DMS79 treated with DMSO at 0.1 percent for 48 hours (cell line): Measurements from ENCODE around the gene FSTL5.
"Not testable (repeated sequence)": the region's sequence is repeated elsewhere in the genome, so short reads cannot be mapped to it uniquely, and the experiment has no call there.

Experiments
- DNase-seq: peaks from one replicate; lab custom pipeline; 2025; lab: John Stamatoyannopoulos, UW

The FSTL5 gene

DNA sequence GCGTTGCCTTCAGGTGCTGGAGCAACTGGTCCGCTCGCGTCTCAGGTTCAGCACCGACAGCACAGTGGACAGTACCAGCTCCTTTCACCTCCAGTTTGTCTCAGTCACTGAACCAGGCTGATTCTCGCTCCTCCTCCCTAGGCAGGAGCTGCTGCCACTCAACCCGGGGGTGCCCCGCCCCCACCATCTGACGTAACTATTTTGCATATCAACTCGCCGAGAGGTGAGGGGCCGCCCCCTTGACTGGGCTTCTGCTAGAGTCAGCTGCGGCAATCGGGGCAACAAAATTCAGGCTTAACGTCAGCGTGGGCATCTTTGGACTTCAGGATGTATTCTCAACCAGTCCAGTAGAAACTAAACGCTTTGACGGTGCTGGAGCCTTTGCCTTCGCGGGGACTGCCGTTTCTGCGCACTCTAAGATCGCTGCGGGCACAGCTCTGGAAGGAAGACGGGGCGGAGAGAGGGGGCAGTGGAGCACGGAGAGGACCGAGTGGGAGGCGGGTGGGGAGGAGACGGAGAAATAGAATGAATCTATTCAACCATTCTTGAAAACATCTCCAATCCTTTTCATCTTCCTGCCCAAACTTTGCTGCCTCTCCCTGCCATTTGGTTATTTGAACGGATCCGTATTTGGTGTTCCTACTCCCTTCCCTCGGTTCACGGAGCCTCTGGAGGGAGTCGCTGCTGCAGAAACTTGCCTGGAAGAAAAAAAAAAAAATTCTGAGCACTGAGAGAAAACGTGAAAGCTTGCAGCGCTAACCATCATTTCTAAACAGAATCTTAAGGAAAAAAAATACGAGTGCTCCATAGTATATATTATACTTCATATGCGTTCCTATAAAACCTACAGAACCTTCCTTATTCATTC lies at the start of gene FSTL5:
TSS of gene FSTL5 (minus strand) at position 109 of the 868 bp plus-strand sequence. CDS start 52,604 bp downstream, outside the sequence.
- DNase-seq: no peak

DNA sequence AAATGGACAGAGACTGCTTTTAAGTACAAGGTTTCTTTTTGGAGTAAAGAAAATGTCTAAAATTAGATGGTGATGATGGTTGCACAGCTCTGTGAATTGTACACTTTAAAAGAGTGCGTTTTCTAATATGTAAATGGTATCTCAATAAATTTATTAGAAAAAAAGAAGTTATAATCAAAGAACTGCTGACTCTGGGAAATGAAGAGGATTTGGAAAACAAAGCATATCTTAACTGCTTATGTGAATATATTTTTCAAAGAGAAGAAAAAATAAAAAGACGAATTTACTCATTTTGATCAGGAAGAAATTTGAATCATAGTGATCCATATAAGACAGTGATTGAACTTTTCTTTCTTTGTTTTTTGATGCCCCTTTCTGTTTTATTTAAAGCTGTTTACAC lies 45.9 kb upstream of the FSTL5 start:
- DNase-seq: no peak

DNA sequence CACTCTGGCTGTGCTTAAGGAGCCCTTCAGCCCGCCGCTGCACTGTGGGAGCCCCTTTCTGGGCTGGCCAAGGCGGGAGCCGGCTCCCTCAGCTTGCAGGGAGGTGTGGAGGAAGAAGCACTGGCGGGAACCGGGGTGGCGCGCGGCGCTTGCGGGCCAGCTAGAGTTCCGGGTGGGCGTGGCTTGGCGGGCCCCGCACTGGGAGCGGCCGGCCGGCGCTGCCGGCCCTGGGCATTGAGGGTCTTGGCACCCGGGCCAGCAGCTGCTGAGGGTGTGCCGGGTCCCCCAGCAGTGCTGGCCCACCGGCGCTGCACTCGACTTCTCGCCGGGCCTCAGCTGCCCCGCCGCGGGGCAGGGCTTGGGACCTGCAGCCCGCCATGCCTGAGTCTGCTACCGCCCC lies 39.7 kb upstream of the FSTL5 start:
- DNase-seq: not testable (repeated sequence)

DNA sequence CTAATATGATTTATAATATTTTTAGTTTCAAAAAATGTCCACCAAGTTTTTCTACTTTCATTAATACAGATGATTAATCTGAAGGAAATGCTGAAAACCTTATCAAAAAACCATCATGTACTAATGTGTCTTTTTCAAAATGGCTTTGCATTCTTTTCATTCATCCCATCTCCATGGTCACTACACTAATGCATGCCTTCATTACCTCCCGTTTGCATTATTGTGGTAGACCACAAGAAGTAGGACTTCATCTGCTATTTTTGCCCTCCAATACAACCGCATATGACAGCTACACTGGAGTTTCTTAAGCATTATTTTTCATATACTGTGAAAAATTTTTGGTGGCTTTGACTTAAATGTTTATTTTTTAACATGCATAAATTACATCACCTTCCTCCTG lies 37.9 kb upstream of the FSTL5 start:
- no peak for DNase-seq

DNA sequence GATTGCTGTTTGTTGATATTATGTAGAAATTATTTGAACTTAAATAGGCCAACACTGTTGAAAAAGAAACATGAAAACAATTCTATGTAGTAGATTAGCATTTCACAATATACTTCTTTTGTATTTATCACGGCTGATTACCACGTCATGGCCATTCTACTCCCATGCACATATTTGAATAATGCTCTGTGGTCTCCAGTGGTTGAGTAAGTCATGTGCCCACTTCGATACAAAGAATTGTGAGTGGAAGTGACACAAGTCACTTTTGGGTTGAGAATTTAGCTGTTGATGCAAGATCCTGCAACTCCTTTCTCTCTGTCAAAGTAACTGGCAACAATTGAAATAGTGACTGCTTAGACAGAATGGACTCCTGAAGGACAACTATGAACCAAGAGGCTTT lies 6.7 kb upstream of the FSTL5 start:
- DNase-seq: no peak

- DNase-seq: no peak
These were observed 1.2 kb upstream of the FSTL5 start for GRCh38 chr4:162164906-162165510.

- DNase-seq: no peak
These were observed 1.1 kb downstream of the FSTL5 start for GRCh38 chr4:162162672-162163071.

- no peak for DNase-seq
These were observed 6.6 kb downstream of the FSTL5 start for GRCh38 chr4:162157241-162157640.

GRCh38 chr4:162154862-162155540 lies 8.8 kb downstream of the FSTL5 start:
- no peak for DNase-seq

GRCh38 chr4:162151850-162152249 lies 11.9 kb downstream of the FSTL5 start:
- DNase-seq: no peak

GRCh38 chr4:162151386-162151785 lies 12.4 kb downstream of the FSTL5 start:
- no peak for DNase-seq

DNA sequence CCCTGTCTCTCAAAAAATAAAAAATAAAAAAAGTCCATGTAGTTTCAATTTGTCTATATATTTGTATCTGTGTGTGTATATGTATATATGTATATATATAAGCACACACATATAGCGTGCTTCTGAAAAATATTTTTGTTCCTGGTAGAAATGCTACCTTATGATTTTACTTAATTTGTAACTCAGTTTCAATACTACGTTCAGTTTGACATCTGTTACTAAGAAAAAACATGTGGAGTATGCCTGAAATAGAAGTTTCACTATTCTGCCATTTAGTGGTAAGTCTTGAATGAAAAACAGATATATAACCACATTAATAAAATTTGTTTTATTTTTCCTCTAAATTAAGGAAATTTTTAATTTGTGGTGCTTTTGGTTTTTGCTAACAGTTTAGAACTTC lies 14.2 kb downstream of the FSTL5 start:
- no peak for DNase-seq

- DNase-seq: no peak
These were observed 23.6 kb downstream of the FSTL5 start for GRCh38 chr4:162140051-162140683.

- no peak for DNase-seq
These were observed 24.4 kb downstream of the FSTL5 start for GRCh38 chr4:162139412-162139811.

GRCh38 chr4:162131256-162131655 lies 32.5 kb downstream of the FSTL5 start:
- DNase-seq: no peak

DNA sequence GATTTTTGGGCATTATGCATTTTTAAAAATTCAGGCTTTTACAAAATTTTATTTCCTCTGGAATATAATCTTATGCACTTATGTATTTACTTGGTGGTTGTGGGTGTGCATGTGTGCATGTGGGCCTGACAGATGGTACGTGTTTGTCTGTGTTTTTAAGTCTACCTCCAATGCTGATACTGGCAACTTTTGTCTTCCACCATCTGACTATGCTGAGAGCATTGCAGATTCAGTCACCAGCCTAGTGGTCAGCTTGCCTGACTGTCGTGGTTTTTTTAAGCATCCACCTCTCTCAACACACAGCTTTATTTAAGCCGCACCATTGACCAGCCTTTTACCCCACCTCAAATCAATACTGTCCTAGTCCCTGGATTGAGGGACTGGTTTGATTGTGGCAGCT lies 37.1 kb downstream of the FSTL5 start:
- no peak for DNase-seq

GRCh38 chr4:162117051-162117450 lies 46.7 kb downstream of the FSTL5 start:
- DNase-seq: no peak

DNA sequence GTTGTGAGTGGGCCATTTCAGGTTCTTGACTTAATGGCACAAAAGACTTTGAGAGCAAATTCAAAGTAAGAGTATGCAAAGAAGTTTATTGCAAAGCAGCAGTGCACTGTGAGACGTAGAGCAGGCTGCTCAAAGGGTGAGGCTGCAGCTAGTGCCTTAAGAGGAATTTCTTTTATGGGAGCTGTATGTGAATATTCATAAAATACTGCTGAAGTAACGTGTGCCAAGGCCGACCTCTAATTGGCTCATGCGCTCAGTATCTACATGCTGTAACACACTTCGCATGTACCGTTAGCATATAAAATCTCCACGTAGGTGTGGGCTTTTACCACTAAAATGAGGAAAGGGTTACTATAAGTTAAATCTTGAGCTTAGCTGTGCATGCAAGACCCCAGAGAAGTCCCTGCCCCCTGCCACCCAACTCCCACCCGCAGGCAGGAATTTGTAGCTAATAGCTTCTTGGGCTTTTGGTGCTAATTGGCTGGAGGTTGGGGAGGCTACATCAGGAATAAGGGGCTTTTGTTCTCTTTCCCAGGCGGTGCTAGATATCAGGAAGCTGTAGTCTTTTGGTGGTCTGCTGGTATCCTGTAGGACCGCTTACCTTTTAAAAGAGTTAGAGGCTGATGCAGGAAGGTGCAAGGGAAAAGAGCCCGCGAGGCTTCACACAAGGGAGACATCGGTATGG lies 47.6 kb downstream of the FSTL5 start:
- no peak for DNase-seq

DNA sequence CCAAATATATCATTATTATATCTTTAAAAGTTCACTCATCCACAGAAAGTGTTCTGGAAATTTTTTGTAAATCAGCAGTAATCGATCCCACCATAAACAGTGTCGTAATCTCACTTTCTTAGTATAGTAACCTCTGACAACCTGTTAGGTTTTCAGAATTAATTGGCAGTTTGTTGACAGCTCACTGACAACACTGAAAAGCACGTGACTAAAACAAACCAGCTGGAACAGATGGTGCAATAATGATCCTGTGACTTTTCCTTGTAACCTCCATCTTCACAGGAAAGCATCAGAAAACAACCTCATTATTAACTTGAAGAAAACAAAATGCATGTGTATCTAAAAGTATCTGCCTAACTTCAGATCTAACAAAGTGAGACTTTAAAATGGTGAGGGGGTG lies 48.5 kb downstream of the FSTL5 start:
- DNase-seq: no peak

DNA sequence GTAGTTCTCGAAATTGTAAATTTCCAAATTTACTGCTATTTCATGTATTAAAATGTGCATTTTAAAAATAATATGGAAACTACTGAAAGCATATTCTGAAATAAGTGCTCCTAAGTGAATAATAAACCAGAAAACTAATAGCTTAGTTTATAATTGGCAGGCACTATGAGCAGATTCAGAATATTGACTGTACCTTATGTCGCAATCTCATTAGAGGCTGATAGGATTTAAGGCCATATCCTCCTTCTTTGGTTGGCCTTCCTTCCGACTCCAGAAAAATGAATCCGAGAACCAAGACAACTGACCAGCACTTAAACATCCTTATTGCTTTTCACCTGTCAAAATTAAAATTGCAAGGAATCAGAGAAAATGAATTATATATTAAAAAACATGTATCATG lies 52.7 kb downstream of the FSTL5 start:
- no peak for DNase-seq

DNA sequence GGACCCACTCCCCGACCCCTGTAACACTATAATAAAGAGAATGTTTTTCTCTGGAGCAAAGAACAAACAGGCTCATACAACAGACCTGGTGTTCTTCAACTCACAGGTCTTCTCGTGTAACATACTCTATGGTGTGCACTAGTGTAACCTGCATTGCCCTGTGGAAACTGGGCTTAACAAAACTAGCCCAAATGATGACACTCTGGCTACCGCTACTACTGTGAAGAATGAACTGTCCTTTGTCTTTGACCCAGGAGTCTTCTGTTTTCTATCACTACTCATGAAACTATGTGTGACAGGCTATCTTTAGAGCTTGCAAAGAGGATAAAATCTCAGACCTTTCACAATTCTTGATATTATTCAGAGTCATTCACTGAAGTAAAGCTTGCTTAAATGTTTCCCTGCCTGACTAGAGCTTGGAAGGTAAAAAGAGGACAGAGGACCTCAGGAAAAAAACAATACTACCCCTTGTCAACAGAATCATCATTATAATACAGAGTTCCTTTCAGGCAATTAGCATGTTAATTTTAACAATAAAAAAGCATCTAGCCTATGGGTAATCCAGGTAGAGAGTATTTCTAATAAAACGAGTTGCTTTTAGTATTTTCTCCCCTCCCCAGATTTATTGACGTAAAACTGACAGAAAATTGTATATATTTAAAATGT lies 59.2 kb downstream of the FSTL5 start:
- DNase-seq: no peak
